ENCODE results near the gene CYP27B1. TPM values are rescaled to one million over a fixed set of nuclear protein-coding genes. Genes with fewer than 3 reads are reported as not detected.

The CYP27B1 gene
- total and polyA plus RNA-seq, 9 of the 15 experiments (the other 6 are each of a cell fraction or from before 2014, with no cell fraction given): 0.18 to 4.2 (median 1.8) TPM

DNA sequence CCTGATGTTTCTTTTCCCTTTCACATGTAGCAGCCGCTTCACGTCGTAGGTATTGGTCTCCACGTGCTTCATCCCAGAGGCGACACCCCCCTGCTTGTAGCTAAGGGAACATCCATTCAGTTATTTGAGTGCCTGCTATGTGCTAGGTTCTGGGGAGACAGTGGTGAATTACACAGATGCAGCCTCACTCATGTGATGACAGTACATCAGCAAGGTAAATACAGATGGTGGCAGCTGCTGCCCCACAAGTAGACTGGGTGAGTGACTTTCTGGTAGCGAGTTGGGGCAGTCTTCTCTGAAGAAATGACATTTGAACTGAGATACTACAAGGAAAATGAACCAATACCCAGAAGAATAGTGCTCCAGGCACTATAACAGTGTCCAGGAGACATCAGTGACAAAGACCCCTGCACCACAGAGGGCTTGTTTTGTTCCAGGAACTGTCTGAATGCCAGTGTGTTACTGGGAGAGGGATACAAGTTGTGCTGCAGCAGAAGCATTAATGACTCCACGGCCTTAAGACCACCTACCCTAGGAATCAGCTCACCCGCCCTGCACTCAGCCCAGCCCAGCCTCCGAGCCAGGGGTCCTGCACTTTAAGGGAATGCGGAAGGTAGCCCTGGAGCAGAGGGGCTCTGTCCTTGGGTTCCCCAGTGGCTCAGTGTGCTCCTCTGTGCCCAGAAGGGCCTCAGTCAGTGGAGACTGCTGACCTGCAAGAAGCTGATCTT lies 44.3 kb upstream of the CYP27B1 start:
- intact Hi-C loops (cut with micrococcal nuclease): no loop called here
- H3K9me3 ChIP-seq (replicated peaks; ENCODE audit: control insufficient read depth, insufficient read depth, low read depth, low read length): no peaks in the 10 kb centered on the region
- FAIRE-seq (no peak), ATAC-seq (no peak), DNase-seq (ENCODE audit: extremely low read depth in 1 of 4, low spot score in 3 of 4) (no peak)
- no peaks in the 10 kb centered on the region for H3K27me3 ChIP-seq (ENCODE audit: control insufficient read depth in 2 of 2, insufficient read depth in 2 of 2, low read length in 2 of 2)
- no peaks in the 10 kb centered on the region for H3K79me2 ChIP-seq (ENCODE audit: control insufficient read depth, insufficient read depth, low read length)
- H3K4me3 ChIP-seq: no peak overlapping the region
- no TSS peak for BruUV-seq (replicated peaks)
- peaks cover 5% of the 10 kb centered on the region; the same call in 2 of the 3 replicates for H3K36me3 ChIP-seq (ENCODE audit: control insufficient read depth, insufficient read depth, low read length)
- ChIA-PET CTCF (ENCODE audit: low intra/inter-chr PET ratio) (interaction anchor here (1.3 kb wide), 1 partner anchor 94 kb away, joined by 3 read pairs; no protein-coding TSS in a partner anchor), POLR2A (interaction anchor here (0.7 to 3.3 kb wide), 7 partner anchors 8 to 23 kb away, joined by 3 to 21 read pairs (median 5); no protein-coding TSS in a partner anchor)
- 63% methylated on average over 10 of the region's 10 CpGs for WGBS (ENCODE audit: insufficient coverage, low coverage, missing lambda C conversion rate)
- H3K27ac ChIP-seq (ENCODE audit: extremely low read depth, low read depth, low read length): no peak overlapping the region
- H3K4me1 ChIP-seq (replicated peaks in 1 of 2; ENCODE audit: control insufficient read depth in 2 of 2, insufficient read depth in 2 of 2, low read length in 2 of 2): peaks cover 9 to 12% of the 10 kb centered on the region in 2 experiments; a peak in 3 of 5 replicates
- TF ChIP-seq TRIM24 (IDR thresholded peaks at IDR 0.05) (no peak), ZNF445 (CRISPR knock-in tag; IDR thresholded peaks at IDR 0.05; ENCODE audit: low read depth) (no peak), LARP7 (IDR thresholded peaks at IDR 0.05) (no peak), MBD2 (IDR thresholded peaks at IDR 0.05; ENCODE audit: borderline replicate concordance, low read depth) (no peak), TCF3 (CRISPR knock-in tag; IDR thresholded peaks at IDR 0.05) (no peak), CHD1 (IDR thresholded peaks at IDR 0.05; ENCODE audit: low read length) (no peak), HNRNPK (IDR thresholded peaks at IDR 0.05; ENCODE audit: low read depth, low read length, poor library complexity, severe bottlenecking) (no peak), KLF16 (IDR thresholded peaks at IDR 0.05) (no peak), ZNF830 (CRISPR knock-in tag; IDR thresholded peaks at IDR 0.05) (no peak), RBM34 (IDR thresholded peaks at IDR 0.05; ENCODE audit: borderline replicate concordance, insufficient read depth, low read length) (no peak), ETS2 (tag; IDR thresholded peaks at IDR 0.05; ENCODE audit: borderline replicate concordance, poor library complexity, severe bottlenecking) (no peak), RBFOX2 (IDR thresholded peaks at IDR 0.05; ENCODE audit: low read depth, low read length) (no peak), ZNF217 (CRISPR knock-in tag; IDR thresholded peaks at IDR 0.05) (no peak), ZNF263 (CRISPR knock-in tag; IDR thresholded peaks at IDR 0.05; ENCODE audit: borderline replicate concordance) (no peak), CAMTA2 (CRISPR knock-in tag; conservative IDR thresholded peaks at IDR 0.05) (no peak)
- TF ChIP-seq, protein P1, sequence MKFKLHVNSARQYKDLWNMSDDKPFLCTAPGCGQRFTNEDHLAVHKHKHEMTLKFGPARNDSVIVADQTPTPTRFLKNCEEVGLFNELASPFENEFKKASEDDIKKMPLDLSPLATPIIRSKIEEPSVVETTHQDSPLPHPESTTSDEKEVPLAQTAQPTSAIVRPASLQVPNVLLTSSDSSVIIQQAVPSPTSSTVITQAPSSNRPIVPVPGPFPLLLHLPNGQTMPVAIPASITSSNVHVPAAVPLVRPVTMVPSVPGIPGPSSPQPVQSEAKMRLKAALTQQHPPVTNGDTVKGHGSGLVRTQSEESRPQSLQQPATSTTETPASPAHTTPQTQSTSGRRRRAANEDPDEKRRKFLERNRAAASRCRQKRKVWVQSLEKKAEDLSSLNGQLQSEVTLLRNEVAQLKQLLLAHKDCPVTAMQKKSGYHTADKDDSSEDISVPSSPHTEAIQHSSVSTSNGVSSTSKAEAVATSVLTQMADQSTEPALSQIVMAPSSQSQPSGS (CRISPR knock-in tag; IDR thresholded peaks at IDR 0.05): no peak
- TF ChIP-seq, protein P2, sequence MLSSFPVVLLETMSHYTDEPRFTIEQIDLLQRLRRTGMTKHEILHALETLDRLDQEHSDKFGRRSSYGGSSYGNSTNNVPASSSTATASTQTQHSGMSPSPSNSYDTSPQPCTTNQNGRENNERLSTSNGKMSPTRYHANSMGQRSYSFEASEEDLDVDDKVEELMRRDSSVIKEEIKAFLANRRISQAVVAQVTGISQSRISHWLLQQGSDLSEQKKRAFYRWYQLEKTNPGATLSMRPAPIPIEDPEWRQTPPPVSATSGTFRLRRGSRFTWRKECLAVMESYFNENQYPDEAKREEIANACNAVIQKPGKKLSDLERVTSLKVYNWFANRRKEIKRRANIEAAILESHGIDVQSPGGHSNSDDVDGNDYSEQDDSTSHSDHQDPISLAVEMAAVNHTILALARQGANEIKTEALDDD (IDR thresholded peaks at IDR 0.05): no peak
- TF ChIP-seq, protein P3, sequence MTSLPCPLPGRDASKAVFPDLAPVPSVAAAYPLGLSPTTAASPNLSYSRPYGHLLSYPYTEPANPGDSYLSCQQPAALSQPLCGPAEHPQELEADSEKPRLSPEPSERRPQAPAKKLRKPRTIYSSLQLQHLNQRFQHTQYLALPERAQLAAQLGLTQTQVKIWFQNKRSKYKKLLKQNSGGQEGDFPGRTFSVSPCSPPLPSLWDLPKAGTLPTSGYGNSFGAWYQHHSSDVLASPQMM (CRISPR knock-in tag; IDR thresholded peaks at IDR 0.05): no peak
- TF ChIP-seq, protein P4, sequence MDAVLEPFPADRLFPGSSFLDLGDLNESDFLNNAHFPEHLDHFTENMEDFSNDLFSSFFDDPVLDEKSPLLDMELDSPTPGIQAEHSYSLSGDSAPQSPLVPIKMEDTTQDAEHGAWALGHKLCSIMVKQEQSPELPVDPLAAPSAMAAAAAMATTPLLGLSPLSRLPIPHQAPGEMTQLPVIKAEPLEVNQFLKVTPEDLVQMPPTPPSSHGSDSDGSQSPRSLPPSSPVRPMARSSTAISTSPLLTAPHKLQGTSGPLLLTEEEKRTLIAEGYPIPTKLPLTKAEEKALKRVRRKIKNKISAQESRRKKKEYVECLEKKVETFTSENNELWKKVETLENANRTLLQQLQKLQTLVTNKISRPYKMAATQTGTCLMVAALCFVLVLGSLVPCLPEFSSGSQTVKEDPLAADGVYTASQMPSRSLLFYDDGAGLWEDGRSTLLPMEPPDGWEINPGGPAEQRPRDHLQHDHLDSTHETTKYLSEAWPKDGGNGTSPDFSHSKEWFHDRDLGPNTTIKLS (IDR thresholded peaks at IDR 0.05; ENCODE audit: borderline replicate concordance, low read depth): no peak
- peaks cover 6% of the 10 kb centered on the region for H3K9me1 ChIP-seq (ENCODE audit: control insufficient read depth, insufficient read depth, low read length)
- H2AFZ ChIP-seq (ENCODE audit: low read depth, low read length): peak overlapping the region; percentile 60; the same call in 1 of the 2 replicates
- no peaks in the 10 kb centered on the region for H4K20me1 ChIP-seq (replicated peaks; ENCODE audit: control insufficient read depth, insufficient read depth, low read length)
- peak overlapping the region in 1 of 2 experiments; percentile 72; a peak in 2 of 4 replicates for H3K9ac ChIP-seq (ENCODE audit: insufficient read depth in 1 of 2, low read depth in 2 of 2, low read length in 2 of 2)
- in situ Hi-C loops (cut with MboI): no loop called here
- no peak overlapping the region for H3K4me2 ChIP-seq (ENCODE audit: insufficient read depth, low read length)
